PC-3 (cell line): ENCODE measurements around the gene HMCN2. TPM values are rescaled to one million over a fixed set of nuclear protein-coding genes. Genes with fewer than 3 reads are reported as not detected.

Experiments
- ATAC-seq: fragments of 200-7000 bp; cut with Tn5 transposase; 2 replicates; pipeline ENCODE4 v1.9.1; 2020; ENCODE audit warnings: mild to moderate bottlenecking, moderate library complexity
- BruUV-seq: library from RNA; stranded (reverse); fragments of 400-500 nt; replicated peaks from 2 replicates; lab custom pipeline; 2021; lab: Mats Ljungman, UMichigan
- CTCF ChIA-PET: fragments of 300-600 bp; sonication (Branson Sonifier 250); formaldehyde crosslinking; loops from one replicate; lab custom pipeline; 2022; ENCODE audit warnings: antibody characterized with exemption; lab: Charles Lee
- POLR2A ChIA-PET: fragments of 300-600 bp; sonication (Branson Sonifier 250); formaldehyde crosslinking; loops from one replicate; lab custom pipeline; 2022; ENCODE audit warnings: antibody characterized with exemption; ENCODE audit not compliant: unreplicated experiment; lab: Charles Lee
- DNase-seq: peaks from one replicate; pipeline ENCODE4 v3.0.0-alpha.2; 2015
- H2AFZ ChIP-seq: fragments of 300-600 bp; sonication (generic); 2 replicates; pipeline ENCODE4 v1.6.0; 2016; ENCODE audit warnings: antibody characterized with exemption, low read length
- H3F3A ChIP-seq: fragments of 300-600 bp; sonication (generic); one replicate; pipeline ENCODE4 v1.6.0; 2017; ENCODE audit warnings: antibody characterized with exemption, low read length, control low read depth, mild to moderate bottlenecking; ENCODE audit not compliant: unreplicated experiment
- H3K27ac ChIP-seq: fragments of 300-600 bp; sonication (generic); 2 replicates; pipeline ENCODE4 v1.5.1; 2016; ENCODE audit warnings: mild to moderate bottlenecking, low read length
- H3K27me3 ChIP-seq: fragments of 300-600 bp; sonication (generic); 2 replicates; pipeline ENCODE4 v1.6.1; 2016; ENCODE audit warnings: low read length, mixed read lengths
- H3K36me3 ChIP-seq: fragments of 300-600 bp; sonication (generic); 2 replicates; pipeline ENCODE4 v1.6.1; 2016; ENCODE audit warnings: low read depth, mixed run types, low read length, mixed read lengths
- H3K4me1 ChIP-seq: fragments of 300-600 bp; sonication (generic); 2 replicates; pipeline ENCODE4 v1.5.1; 2016; ENCODE audit warnings: low read length; ENCODE audit not compliant: insufficient read depth
- H3K4me2 ChIP-seq: fragments of 300-600 bp; sonication (generic); 2 replicates; pipeline ENCODE4 v1.6.0; 2016; ENCODE audit warnings: low read length
- H3K4me3 ChIP-seq: fragments of 300-600 bp; sonication (generic); 2 replicates; pipeline ENCODE4 v1.5.1; 2016; ENCODE audit warnings: mild to moderate bottlenecking, low read length, mixed read lengths
- H3K79me2 ChIP-seq: fragments of 300-600 bp; sonication (generic); 2 replicates; pipeline ENCODE4 v1.6.1; 2017; ENCODE audit warnings: low read length, mixed read lengths
- H3K9ac ChIP-seq: fragments of 300-600 bp; sonication (generic); 2 replicates; pipeline ENCODE4 v1.6.0; 2016; ENCODE audit warnings: mild to moderate bottlenecking, low read length
- H3K9me2 ChIP-seq: fragments of 300-600 bp; sonication (generic); replicated peaks from 2 replicates; pipeline ENCODE4 v1.6.1; 2016; ENCODE audit warnings: mixed run types, low read length, mixed read lengths
- H3K9me3 ChIP-seq: fragments of 300-600 bp; sonication (generic); 2 replicates; pipeline ENCODE4 v1.6.1; 2016; ENCODE audit warnings: low read length, mixed read lengths
- H4K20me1 ChIP-seq: fragments of 300-600 bp; sonication (generic); 2 replicates; pipeline ENCODE4 v1.6.1; 2016; ENCODE audit warnings: low read length, mixed read lengths
- CTCF ChIP-seq: fragments of 300-600 bp; sonication (generic); conservative IDR thresholded peaks from 2 replicates; pipeline ENCODE4 v1.5.1; 2017; ENCODE audit warnings: antibody characterized with exemption, low read depth, mild to moderate bottlenecking, low read length
- EZH2 ChIP-seq: fragments of 300-600 bp; sonication (generic); IDR thresholded peaks from one replicate; pipeline ENCODE4 v1.6.1; 2017; ENCODE audit warnings: antibody characterized with exemption, mild to moderate bottlenecking, low read length; ENCODE audit not compliant: unreplicated experiment
- EZH2phosphoT487 ChIP-seq: fragments of 300-600 bp; sonication (generic); IDR thresholded peaks from 2 replicates; pipeline ENCODE4 v1.6.1; 2018; ENCODE audit warnings: mild to moderate bottlenecking, antibody characterized with exemption, low read length, borderline replicate concordance
- intact Hi-C: fragments of 100-400 bp; cut with micrococcal nuclease; formaldehyde crosslinking; loops from 2 replicates; pipeline ENCODE4 v1.9.0; 2023
- total RNA-seq: library from RNA; depleted of rRNA; stranded (reverse); fragments of >200 nt; gene quantifications from 2 replicates; pipeline ENCODE4 v1.2.3, GENCODE V29; 2014

The HMCN2 gene
- total RNA-seq, 1 experiment from 2014 or later: 0.11 TPM

GRCh38 chr9:130458027-130458803 lies 192.7 kb downstream of the HMCN2 start:
- Histone ChIP-seq H3K4me3 (no peak overlapping the region), H3K4me1 (no peaks in the 10 kb centered on the region), H3K79me2 (no peaks in the 10 kb centered on the region), H3K4me2 (no peak overlapping the region), H3K9me3 (no peaks in the 10 kb centered on the region), H3K27ac (no peak overlapping the region), H3F3A (no peaks in the 10 kb centered on the region), H3K36me3 (no peaks in the 10 kb centered on the region), H3K9me2 (no peaks in the 10 kb centered on the region), H3K27me3 (no peaks in the 10 kb centered on the region), H4K20me1 (no peaks in the 10 kb centered on the region), H3K9ac (no peak overlapping the region), H2AFZ (no peak overlapping the region)
- ATAC-seq: no peak
- CTCF ChIA-PET: no interaction called here
- no peak for TF ChIP-seq EZH2
- TF ChIP-seq CTCF: no peak
- TF ChIP-seq EZH2phosphoT487: no peak
- BruUV-seq: no TSS peak
- POLR2A ChIA-PET: no interaction called here
- intact Hi-C loops: no loop called here
- DNase-seq: no peak

- no peak for ATAC-seq
- ChIA-PET CTCF (no interaction called here), POLR2A (no interaction called here)
- H3K36me3 ChIP-seq: no peaks in the 10 kb centered on the region
- BruUV-seq: no TSS peak
- H3K9me3 ChIP-seq: no peaks in the 10 kb centered on the region
- H3F3A ChIP-seq: no peaks in the 10 kb centered on the region
- H3K4me2 ChIP-seq: no peak overlapping the region
- H3K9ac ChIP-seq: no peak overlapping the region
- no peaks in the 10 kb centered on the region for H3K4me1 ChIP-seq
- no peak overlapping the region for H2AFZ ChIP-seq
- no peak for DNase-seq
- intact Hi-C loops: no loop called here
- no peaks in the 10 kb centered on the region for H3K27me3 ChIP-seq
- H3K79me2 ChIP-seq: no peaks in the 10 kb centered on the region
- no peaks in the 10 kb centered on the region for H3K9me2 ChIP-seq
- H3K4me3 ChIP-seq: no peak overlapping the region
- TF ChIP-seq EZH2 (no peak), CTCF (no peak), EZH2phosphoT487 (no peak)
- H4K20me1 ChIP-seq: no peaks in the 10 kb centered on the region
- no peak overlapping the region for H3K27ac ChIP-seq
These were observed 193.2 kb downstream of the HMCN2 start for GRCh38 chr9:130458804-130459067.

- H3K36me3 ChIP-seq: no peaks in the 10 kb centered on the region
- H3K79me2 ChIP-seq: no peaks in the 10 kb centered on the region
- no TSS peak for BruUV-seq
- TF ChIP-seq EZH2 (no peak), CTCF (no peak), EZH2phosphoT487 (no peak)
- H3K4me3 ChIP-seq: no peak overlapping the region
- H4K20me1 ChIP-seq: no peaks in the 10 kb centered on the region
- no peaks in the 10 kb centered on the region for H3K4me1 ChIP-seq
- H3K27ac ChIP-seq: no peak overlapping the region
- ATAC-seq (no peak), DNase-seq (no peak)
- no peak overlapping the region for H2AFZ ChIP-seq
- H3F3A ChIP-seq: no peaks in the 10 kb centered on the region
- POLR2A ChIA-PET: no interaction called here
- H3K9me3 ChIP-seq: no peaks in the 10 kb centered on the region
- intact Hi-C loops: no loop called here
- CTCF ChIA-PET: no interaction called here
- H3K4me2 ChIP-seq: no peak overlapping the region
- H3K27me3 ChIP-seq: no peaks in the 10 kb centered on the region
- no peaks in the 10 kb centered on the region for H3K9me2 ChIP-seq
- no peak overlapping the region for H3K9ac ChIP-seq
These were observed 193.6 kb downstream of the HMCN2 start for GRCh38 chr9:130459151-130459550.
